K562 (cell line): ENCODE results near the gene PHLDA3. TPM values are rescaled to one million over a fixed set of nuclear protein-coding genes. Genes with fewer than 3 reads are reported as not detected.

Source experiments
- ESRRB ChIP-seq: fragments of 250-450 bp; sonication (Bioruptor Pico); IDR thresholded peaks from 2 replicates; pipeline ENCODE4 v1.5.0; 2020; ENCODE audit warnings: mild to moderate bottlenecking, moderate library complexity, borderline replicate concordance
- GATAD2A ChIP-seq: fragments of 450-650 bp; IDR thresholded peaks from 2 replicates; pipeline ENCODE4 v1.6.1; 2017
- KDM1A ChIP-seq, 2 experiments: fragments of 450-650 bp; IDR thresholded peaks; 2 replicates each; pipeline ENCODE4 v1.6.1; 2016; ENCODE audit warnings: mild to moderate bottlenecking in 2 of 2
- NONO ChIP-seq, 2 experiments: fragments of 200-400 bp in 1 of 2; fragments of 450-650 bp in 1 of 2; formaldehyde crosslinking in 1 of 2; IDR thresholded peaks; 2 replicates each; pipeline ENCODE4 v1.6.1; 2017; ENCODE audit warnings: low read depth in 2 of 2, mild to moderate bottlenecking in 2 of 2, moderate library complexity in 2 of 2, low read length in 1 of 2
- PCBP1 ChIP-seq: fragments of 200-400 bp; formaldehyde crosslinking; IDR thresholded peaks from 2 replicates; pipeline ENCODE4 v1.6.1; 2018; ENCODE audit warnings: mild to moderate bottlenecking, low read depth, low read length; ENCODE audit not compliant: poor library complexity, severe bottlenecking
- TCFL5 ChIP-seq: fragments of 250-450 bp; sonication (Bioruptor Pico); conservative IDR thresholded peaks from 2 replicates; pipeline ENCODE4 v1.6.1; 2021; ENCODE audit warnings: mild to moderate bottlenecking, moderate library complexity, matching md5 sums
- ZNF212 ChIP-seq: fragments of 450-650 bp; formaldehyde crosslinking; IDR thresholded peaks from 2 replicates; pipeline ENCODE4 v1.4.0; 2020; ENCODE audit warnings: mild to moderate bottlenecking
- ZNF347 ChIP-seq: fragments of 450-650 bp; formaldehyde crosslinking; IDR thresholded peaks from 2 replicates; pipeline ENCODE4 v1.4.0; 2020; ENCODE audit warnings: low read depth, mild to moderate bottlenecking, moderate library complexity
- polyA plus RNA-seq, 8 experiments: library from polyadenylated mRNA; depleted of rRNA in 4 of 8; stranded (reverse) in 5 of 8; unstranded in 3 of 8; fragments of >200 nt; fragmentation: Nextera tagmentation in 2 of 8; fragmentation: Illumina TruSeq in 1 of 8; extraction: Ambion mirVana in 2 of 8; extraction: Trizol in 1 of 8; gene quantifications; 2 replicates each; pipeline versions ENCODE4 v1.2.1 to v1.2.3, GENCODE V29; 2011 to 2014; ENCODE audit warnings: inconsistent platforms in 1 of 8, missing spikeins in 1 of 8
- total RNA-seq, 7 experiments: library from RNA; depleted of rRNA in 6 of 7; stranded (reverse); fragments of >200 nt in 6 of 7; fragmentation: Illumina TruSeq in 2 of 7; extraction: Trizol in 2 of 7; gene quantifications; 2 replicates each; pipeline versions ENCODE4 v1.2.1 to v1.2.3, GENCODE V29; 2011 to 2021; ENCODE audit warnings: low replicate concordance in 1 of 7
- TF ChIP-seq, protein P1 (sequence below): fragments of 250-450 bp; sonication (Bioruptor Pico); IDR thresholded peaks from 2 replicates; pipeline ENCODE4 v1.9.0; 2021; ENCODE audit warnings: mild to moderate bottlenecking, inconsistent platforms
- TF ChIP-seq, protein P2 (sequence below): fragments of 200-800 bp; sonication (Bioruptor generic); IDR thresholded peaks from 2 replicates; pipeline ENCODE4 v1.6.1; 2017; ENCODE audit warnings: missing genetic modification characterization, missing compliant biosample characterization
- TF ChIP-seq, protein P3 (sequence below), 2 experiments: fragments of 450-650 bp in 1 of 2; sonication (generic) in 1 of 2; formaldehyde crosslinking in 1 of 2; IDR thresholded peaks; 2 replicates each; pipeline versions ENCODE4 v1.7.1 to v1.9.0; 2016 to 2022; ENCODE audit warnings: inconsistent platforms in 1 of 2, mild to moderate bottlenecking in 1 of 2, missing genetic modification reagents in 1 of 2
- TF ChIP-seq, protein P4 (sequence below): sonication (generic); formaldehyde crosslinking; IDR thresholded peaks from 2 replicates; pipeline ENCODE4 v1.8.1; 2022; ENCODE audit warnings: missing genetic modification reagents

PHLDA3 gene
- total and polyA plus RNA-seq, 9 of the 15 experiments (the other 6 are each of a cell fraction or from before 2014, with no cell fraction given), result 0.11 to 0.27 TPM; not detected in 7

DNA sequence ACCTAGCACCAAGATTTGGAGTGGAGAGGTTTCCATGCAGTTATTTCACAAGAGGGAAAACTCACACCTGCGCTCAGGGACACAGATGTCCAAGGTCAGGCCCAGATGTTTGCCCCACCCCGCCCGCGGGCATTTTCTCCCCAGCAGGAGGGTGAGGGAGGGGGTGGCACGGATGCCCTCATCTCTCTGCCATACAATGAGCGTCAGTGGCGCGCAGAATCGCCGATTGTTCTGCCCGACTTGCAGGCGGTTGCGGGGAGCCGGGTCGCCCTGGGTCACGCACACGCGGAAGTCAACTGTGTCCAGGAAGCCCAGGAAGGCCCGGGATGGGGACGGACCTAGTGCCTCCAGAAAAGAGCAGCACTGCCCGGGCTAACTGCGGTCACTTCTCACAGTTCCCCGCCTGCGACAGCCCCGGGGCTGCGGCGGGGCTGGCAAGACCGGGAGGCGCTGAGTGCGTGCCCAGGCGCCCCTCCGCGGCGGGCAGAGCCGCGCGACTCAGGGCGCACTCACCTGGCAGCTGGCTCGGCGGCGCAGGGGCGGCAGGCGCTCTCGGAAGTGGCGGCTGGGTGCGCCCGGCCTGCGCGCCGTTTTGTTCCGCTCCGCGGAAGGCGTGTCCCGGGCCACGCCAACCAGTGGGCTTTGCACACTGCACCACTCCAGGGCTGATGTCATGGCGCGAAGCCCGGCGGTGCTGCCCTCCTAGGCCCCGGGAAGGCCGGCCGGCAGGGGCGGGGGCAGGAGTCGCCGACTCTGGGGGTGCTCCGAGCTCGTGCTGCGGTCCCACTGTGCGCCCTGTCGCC is 37.8 kb upstream of the PHLDA3 start, which contains the start of gene CSRP1 (continued):
- TF ChIP-seq, protein P1, sequence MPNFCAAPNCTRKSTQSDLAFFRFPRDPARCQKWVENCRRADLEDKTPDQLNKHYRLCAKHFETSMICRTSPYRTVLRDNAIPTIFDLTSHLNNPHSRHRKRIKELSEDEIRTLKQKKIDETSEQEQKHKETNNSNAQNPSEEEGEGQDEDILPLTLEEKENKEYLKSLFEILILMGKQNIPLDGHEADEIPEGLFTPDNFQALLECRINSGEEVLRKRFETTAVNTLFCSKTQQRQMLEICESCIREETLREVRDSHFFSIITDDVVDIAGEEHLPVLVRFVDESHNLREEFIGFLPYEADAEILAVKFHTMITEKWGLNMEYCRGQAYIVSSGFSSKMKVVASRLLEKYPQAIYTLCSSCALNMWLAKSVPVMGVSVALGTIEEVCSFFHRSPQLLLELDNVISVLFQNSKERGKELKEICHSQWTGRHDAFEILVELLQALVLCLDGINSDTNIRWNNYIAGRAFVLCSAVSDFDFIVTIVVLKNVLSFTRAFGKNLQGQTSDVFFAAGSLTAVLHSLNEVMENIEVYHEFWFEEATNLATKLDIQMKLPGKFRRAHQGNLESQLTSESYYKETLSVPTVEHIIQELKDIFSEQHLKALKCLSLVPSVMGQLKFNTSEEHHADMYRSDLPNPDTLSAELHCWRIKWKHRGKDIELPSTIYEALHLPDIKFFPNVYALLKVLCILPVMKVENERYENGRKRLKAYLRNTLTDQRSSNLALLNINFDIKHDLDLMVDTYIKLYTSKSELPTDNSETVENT (CRISPR knock-in tag), result peak; percentile 74; the same call in 1 of the 2 replicates
- TF ChIP-seq TCFL5 (CRISPR knock-in tag), result no peak
- TF ChIP-seq, protein P2, sequence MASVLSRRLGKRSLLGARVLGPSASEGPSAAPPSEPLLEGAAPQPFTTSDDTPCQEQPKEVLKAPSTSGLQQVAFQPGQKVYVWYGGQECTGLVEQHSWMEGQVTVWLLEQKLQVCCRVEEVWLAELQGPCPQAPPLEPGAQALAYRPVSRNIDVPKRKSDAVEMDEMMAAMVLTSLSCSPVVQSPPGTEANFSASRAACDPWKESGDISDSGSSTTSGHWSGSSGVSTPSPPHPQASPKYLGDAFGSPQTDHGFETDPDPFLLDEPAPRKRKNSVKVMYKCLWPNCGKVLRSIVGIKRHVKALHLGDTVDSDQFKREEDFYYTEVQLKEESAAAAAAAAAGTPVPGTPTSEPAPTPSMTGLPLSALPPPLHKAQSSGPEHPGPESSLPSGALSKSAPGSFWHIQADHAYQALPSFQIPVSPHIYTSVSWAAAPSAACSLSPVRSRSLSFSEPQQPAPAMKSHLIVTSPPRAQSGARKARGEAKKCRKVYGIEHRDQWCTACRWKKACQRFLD (CRISPR knock-in tag), result peak; percentile 34; the same call in 1 of the 2 replicates
- TF ChIP-seq, protein P3, sequence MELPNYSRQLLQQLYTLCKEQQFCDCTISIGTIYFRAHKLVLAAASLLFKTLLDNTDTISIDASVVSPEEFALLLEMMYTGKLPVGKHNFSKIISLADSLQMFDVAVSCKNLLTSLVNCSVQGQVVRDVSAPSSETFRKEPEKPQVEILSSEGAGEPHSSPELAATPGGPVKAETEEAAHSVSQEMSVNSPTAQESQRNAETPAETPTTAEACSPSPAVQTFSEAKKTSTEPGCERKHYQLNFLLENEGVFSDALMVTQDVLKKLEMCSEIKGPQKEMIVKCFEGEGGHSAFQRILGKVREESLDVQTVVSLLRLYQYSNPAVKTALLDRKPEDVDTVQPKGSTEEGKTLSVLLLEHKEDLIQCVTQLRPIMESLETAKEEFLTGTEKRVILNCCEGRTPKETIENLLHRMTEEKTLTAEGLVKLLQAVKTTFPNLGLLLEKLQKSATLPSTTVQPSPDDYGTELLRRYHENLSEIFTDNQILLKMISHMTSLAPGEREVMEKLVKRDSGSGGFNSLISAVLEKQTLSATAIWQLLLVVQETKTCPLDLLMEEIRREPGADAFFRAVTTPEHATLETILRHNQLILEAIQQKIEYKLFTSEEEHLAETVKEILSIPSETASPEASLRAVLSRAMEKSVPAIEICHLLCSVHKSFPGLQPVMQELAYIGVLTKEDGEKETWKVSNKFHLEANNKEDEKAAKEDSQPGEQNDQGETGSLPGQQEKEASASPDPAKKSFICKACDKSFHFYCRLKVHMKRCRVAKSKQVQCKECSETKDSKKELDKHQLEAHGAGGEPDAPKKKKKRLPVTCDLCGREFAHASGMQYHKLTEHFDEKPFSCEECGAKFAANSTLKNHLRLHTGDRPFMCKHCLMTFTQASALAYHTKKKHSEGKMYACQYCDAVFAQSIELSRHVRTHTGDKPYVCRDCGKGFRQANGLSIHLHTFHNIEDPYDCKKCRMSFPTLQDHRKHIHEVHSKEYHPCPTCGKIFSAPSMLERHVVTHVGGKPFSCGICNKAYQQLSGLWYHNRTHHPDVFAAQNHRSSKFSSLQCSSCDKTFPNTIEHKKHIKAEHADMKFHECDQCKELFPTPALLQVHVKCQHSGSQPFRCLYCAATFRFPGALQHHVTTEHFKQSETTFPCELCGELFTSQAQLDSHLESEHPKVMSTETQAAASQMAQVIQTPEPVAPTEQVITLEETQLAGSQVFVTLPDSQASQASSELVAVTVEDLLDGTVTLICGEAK (IDR thresholded peaks at IDR 0.05), result peak; percentile 52
- TF ChIP-seq, protein P3 (CRISPR knock-in tag; IDR thresholded peaks at IDR 0.05), result no peak
- no peak for TF ChIP-seq GATAD2A
- TF ChIP-seq, protein P4, sequence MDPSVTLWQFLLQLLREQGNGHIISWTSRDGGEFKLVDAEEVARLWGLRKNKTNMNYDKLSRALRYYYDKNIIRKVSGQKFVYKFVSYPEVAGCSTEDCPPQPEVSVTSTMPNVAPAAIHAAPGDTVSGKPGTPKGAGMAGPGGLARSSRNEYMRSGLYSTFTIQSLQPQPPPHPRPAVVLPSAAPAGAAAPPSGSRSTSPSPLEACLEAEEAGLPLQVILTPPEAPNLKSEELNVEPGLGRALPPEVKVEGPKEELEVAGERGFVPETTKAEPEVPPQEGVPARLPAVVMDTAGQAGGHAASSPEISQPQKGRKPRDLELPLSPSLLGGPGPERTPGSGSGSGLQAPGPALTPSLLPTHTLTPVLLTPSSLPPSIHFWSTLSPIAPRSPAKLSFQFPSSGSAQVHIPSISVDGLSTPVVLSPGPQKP (CRISPR knock-in tag), result no peak
- no peak for TF ChIP-seq ZNF212
- TF ChIP-seq PCBP1, result no peak
- no peak for TF ChIP-seq ESRRB (CRISPR knock-in tag)
- TF ChIP-seq ZNF347, result no peak
- TF ChIP-seq NONO (IDR thresholded peaks at IDR 0.05; ENCODE audit: low read depth in 2 of 2, low read length in 1 of 2), result peak in 1 of 2 experiments; percentile 73; a peak in 1 of 4 replicates
- no peak for TF ChIP-seq KDM1A (IDR thresholded peaks at IDR 0.05)
